Measurements from ENCODE around the gene JMJD8.

Gene JMJD8

DNA sequence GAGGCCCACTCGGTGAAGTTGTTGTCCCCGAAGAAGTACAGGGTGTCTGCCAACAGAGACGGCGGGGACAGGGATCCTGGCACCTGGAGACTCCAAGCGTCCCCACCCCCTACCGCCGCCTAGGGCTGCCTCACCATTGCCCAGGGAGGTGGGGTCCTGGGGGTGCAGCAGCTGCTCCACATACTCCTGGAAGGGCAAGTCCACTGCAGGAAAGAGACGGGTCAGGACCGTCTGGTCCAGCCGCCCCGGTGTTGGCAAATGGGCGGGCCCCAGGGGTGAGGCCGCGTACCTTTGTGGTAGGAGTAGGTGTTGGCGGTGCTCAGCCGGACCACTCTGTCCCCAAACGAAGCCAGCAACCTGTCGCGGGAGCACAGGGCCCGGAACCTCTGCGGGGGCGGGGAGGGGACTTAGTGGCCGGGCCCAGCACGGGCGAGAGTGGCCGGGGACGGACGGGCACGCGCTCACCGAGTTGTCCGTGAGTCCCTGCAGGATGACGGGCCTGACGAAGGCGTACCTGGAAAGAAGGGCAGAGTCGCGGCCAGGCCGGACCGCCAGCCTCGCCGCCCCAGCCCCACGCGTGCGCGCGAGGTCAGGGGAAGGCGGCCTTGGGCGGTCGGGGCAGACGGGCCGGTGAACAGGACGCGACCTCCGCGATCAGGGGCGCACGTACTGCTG, 601 bp downstream of the JMJD8 start (continued):
- TF ChIP-seq ZNF791 (tag by site-specific recombination; IDR thresholded peaks at IDR 0.05) (no peak), EGR2 (tag by site-specific recombination; IDR thresholded peaks at IDR 0.05; ENCODE audit: low read depth) (peak; percentile 82; the same call in 1 of the 2 replicates), ZNF133 (tag by site-specific recombination; IDR thresholded peaks at IDR 0.05) (0 out of 2 replicates have a peak, but pooled peaks have one; percentile 23), ZNF571 (tag by site-specific recombination; IDR thresholded peaks at IDR 0.05) (no peak), TRIM28 (IDR thresholded peaks at IDR 0.05; ENCODE audit: borderline replicate concordance, low read length) (no peak), KLF10 (tag by site-specific recombination; IDR thresholded peaks at IDR 0.05) (no peak; the same call in 1 of the 2 replicates), BCL11A (tag by site-specific recombination; IDR thresholded peaks at IDR 0.05; ENCODE audit: low read depth) (peak; percentile 97), ZNF426 (tag by site-specific recombination; IDR thresholded peaks at IDR 0.05) (no peak), ZNF501 (tag by site-specific recombination; IDR thresholded peaks at IDR 0.05) (0 out of 2 replicates have a peak, but pooled peaks have one; percentile 64), MYNN (tag by site-specific recombination; IDR thresholded peaks at IDR 0.05; ENCODE audit: borderline replicate concordance) (peak; percentile 39; the same call in 1 of the 2 replicates), ZFP37 (tag by site-specific recombination; IDR thresholded peaks at IDR 0.05) (peak; percentile 90; the same call in 1 of the 2 replicates), ZNF777 (tag by site-specific recombination; IDR thresholded peaks at IDR 0.05; ENCODE audit: borderline replicate concordance) (no peak), ZNF37A (tag by site-specific recombination; IDR thresholded peaks at IDR 0.05) (no peak), OSR2 (tag by site-specific recombination; IDR thresholded peaks at IDR 0.05) (no peak)
- TF ChIP-seq, protein P1, sequence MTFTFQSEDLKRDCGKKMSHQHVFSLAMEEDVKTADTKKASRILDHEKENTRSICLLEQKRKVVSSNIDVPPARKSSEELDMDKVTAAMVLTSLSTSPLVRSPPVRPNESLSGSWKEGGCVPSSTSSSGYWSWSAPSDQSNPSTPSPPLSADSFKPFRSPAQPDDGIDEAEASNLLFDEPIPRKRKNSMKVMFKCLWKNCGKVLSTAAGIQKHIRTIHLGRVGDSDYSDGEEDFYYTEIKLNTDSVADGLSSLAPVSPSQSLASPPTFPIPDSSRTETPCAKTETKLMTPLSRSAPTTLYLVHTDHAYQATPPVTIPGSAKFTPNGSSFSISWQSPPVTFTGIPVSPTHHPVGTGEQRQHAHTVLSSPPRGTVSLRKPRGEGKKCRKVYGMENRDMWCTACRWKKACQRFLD (tag by site-specific recombination; IDR thresholded peaks at IDR 0.05), result no peak
- TF ChIP-seq, protein P2, sequence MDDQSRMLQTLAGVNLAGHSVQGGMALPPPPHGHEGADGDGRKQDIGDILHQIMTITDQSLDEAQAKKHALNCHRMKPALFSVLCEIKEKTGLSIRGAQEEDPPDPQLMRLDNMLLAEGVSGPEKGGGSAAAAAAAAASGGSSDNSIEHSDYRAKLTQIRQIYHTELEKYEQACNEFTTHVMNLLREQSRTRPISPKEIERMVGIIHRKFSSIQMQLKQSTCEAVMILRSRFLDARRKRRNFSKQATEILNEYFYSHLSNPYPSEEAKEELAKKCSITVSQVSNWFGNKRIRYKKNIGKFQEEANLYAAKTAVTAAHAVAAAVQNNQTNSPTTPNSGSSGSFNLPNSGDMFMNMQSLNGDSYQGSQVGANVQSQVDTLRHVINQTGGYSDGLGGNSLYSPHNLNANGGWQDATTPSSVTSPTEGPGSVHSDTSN (CRISPR knock-in tag; IDR thresholded peaks at IDR 0.05), result peak; percentile 17; the same call in 1 of the 2 replicates
- TF ChIP-seq, protein P3, sequence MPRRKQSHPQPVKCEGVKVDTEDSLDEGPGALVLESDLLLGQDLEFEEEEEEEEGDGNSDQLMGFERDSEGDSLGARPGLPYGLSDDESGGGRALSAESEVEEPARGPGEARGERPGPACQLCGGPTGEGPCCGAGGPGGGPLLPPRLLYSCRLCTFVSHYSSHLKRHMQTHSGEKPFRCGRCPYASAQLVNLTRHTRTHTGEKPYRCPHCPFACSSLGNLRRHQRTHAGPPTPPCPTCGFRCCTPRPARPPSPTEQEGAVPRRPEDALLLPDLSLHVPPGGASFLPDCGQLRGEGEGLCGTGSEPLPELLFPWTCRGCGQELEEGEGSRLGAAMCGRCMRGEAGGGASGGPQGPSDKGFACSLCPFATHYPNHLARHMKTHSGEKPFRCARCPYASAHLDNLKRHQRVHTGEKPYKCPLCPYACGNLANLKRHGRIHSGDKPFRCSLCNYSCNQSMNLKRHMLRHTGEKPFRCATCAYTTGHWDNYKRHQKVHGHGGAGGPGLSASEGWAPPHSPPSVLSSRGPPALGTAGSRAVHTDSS (tag by site-specific recombination; IDR thresholded peaks at IDR 0.05), result no peak

DNA sequence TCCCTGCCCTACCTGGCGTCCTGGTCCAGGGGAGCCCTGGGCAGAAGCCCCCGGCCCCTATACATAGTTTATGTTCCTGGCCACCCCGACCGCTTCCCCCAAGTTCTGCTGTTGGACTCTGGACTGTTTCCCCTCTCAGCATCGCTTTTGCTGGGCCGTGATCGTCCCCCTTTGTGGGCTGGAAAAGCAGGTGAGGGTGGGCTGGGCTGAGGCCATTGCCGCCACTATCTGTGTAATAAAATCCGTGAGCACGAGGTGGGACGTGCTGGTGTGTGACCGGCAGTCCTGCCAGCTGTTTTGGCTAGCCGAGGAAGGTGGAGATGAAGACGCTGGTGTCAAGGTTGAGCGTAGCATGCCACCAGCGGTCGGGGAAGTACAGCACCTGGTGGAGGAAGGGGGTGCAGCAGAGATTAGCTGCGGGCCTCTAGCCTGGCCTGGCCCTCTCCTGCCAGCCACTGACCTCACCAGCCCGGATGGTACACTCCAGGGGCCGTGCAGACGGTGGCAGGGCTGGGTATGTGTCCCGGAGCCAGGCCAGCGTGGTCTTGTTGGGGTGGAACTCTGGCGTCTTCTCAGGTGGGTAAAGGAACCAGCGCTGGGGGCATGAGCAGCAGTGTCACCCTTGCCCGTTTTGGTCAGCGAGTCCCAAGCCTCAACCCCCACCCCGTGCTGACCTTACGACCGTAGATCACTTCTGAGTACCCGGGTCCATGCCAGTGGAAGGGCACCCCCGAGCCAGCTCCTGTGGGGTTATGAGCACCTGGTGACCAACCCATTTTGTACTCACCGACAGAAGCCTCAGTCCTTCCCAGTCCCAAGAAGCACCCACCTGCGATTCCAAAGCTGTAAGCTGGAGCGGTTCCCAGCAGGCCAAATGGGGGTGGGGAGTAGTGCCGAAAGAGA, 1.4 kb downstream of the JMJD8 start:
- H3K4me1 ChIP-seq (ENCODE audit: control insufficient read depth, insufficient read depth, low read length), result peaks cover 14% of the 10 kb centered on the region; the same call in 1 of the 2 replicates
- peaks cover 3 to 58% of the 10 kb centered on the region in 2 experiments; a peak in 1 of 3 replicates for H3K36me3 ChIP-seq (ENCODE audit: control insufficient read depth in 2 of 2, insufficient read depth in 1 of 2, low read length in 2 of 2)
- ChIA-PET CTCF (interaction anchor here (0.6 to 1.0 kb wide), 3 partner anchors 88 to 375 kb away, joined by 3 to 5 read pairs (median 4); no protein-coding TSS in a partner anchor), POLR2A (interaction anchor here (0.9 to 5.4 kb wide), 5 partner anchors 7 to 38 kb away, joined by 3 to 57 read pairs (median 15); partner anchors contain the start of genes ANTKMT, RHOT2 and WDR24)
- H3K9me3 ChIP-seq (ENCODE audit: control insufficient read depth, insufficient read depth, low read depth, low read length), result no peaks in the 10 kb centered on the region
- peak overlapping the region; percentile 68 for H3K4me3 ChIP-seq (ENCODE audit: low read depth, low read length)
- peak overlapping the region; percentile 97 for H3K27ac ChIP-seq (ENCODE audit: extremely low read depth, low read depth, low read length)
- TF ChIP-seq BCL11A (tag by site-specific recombination; IDR thresholded peaks at IDR 0.05; ENCODE audit: low read depth), result peak; percentile 40; the same call in 1 of the 2 replicates
- TF ChIP-seq ZNF48 (tag by site-specific recombination; IDR thresholded peaks at IDR 0.05), result no peak
- 0 out of 2 replicates have a peak, but pooled peaks have one; percentile 16 for TF ChIP-seq ZBTB1 (tag by site-specific recombination; IDR thresholded peaks at IDR 0.05)
- 0 out of 2 replicates have a peak, but pooled peaks have one; percentile 11 for TF ChIP-seq ZNF629 (tag by site-specific recombination; IDR thresholded peaks at IDR 0.05)
- TF ChIP-seq, protein P4, sequence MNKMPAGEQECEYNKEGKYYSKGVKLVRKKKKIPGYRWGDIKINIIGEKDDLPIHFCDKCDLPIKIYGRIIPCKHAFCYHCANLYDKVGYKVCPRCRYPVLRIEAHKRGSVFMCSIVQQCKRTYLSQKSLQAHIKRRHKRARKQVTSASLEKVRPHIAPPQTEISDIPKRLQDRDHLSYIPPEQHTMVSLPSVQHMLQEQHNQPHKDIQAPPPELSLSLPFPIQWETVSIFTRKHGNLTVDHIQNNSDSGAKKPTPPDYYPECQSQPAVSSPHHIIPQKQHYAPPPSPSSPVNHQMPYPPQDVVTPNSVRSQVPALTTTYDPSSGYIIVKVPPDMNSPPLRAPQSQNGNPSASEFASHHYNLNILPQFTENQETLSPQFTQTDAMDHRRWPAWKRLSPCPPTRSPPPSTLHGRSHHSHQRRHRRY (tag by site-specific recombination; IDR thresholded peaks at IDR 0.05), result no peak
- TF ChIP-seq, protein P5, sequence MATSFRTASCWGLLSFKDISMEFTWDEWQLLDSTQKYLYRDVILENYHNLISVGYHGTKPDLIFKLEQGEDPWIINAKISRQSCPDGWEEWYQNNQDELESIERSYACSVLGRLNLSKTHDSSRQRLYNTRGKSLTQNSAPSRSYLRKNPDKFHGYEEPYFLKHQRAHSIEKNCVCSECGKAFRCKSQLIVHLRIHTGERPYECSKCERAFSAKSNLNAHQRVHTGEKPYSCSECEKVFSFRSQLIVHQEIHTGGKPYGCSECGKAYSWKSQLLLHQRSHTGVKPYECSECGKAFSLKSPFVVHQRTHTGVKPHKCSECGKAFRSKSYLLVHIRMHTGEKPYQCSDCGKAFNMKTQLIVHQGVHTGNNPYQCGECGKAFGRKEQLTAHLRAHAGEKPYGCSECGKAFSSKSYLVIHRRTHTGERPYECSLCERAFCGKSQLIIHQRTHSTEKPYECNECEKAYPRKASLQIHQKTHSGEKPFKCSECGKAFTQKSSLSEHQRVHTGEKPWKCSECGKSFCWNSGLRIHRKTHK (tag by site-specific recombination; IDR thresholded peaks at IDR 0.05), result no peak
- TF ChIP-seq ZNF311 (tag by site-specific recombination; IDR thresholded peaks at IDR 0.05; ENCODE audit: borderline replicate concordance), result no peak
- peak; percentile 30; the same call in 1 of the 2 replicates for TF ChIP-seq ZNF837 (tag by site-specific recombination; IDR thresholded peaks at IDR 0.05)
- 0 out of 2 replicates have a peak, but pooled peaks have one; percentile 6 for TF ChIP-seq KLF9 (tag by site-specific recombination; IDR thresholded peaks at IDR 0.05; ENCODE audit: low read depth)

All from HEK293 (cell line).